ENCODE results near the gene PPP2R5A. TPM values are rescaled to one million over a fixed set of nuclear protein-coding genes. Genes with fewer than 3 reads are reported as not detected.

The PPP2R5A gene
- total and polyA plus RNA-seq, 2 donors: 47.1 to 64.4 TPM

- DNase-seq (ENCODE audit: extremely low spot score): no peak
- Histone ChIP-seq H3K4me3 (ENCODE audit: low read depth, low read length) (no peak overlapping the region), H3K27ac (ENCODE audit: low read depth) (no peak overlapping the region), H3K36me3 (ENCODE audit: insufficient read depth) (no peaks in the 10 kb centered on the region), H3K4me1 (ENCODE audit: insufficient read depth) (no peaks in the 10 kb centered on the region)
- WGBS: 80% methylated on average over 7 of the region's 7 CpGs
Observed at GRCh38 chr1:212401838-212402582, 116.8 kb downstream of the PPP2R5A start.

GRCh38 chr1:212402666-212403321 is 117.6 kb downstream of the PPP2R5A start:
- H3K27ac ChIP-seq (ENCODE audit: low read depth): no peak overlapping the region
- H3K4me1 ChIP-seq (ENCODE audit: insufficient read depth): no peaks in the 10 kb centered on the region
- no peak for DNase-seq (ENCODE audit: extremely low spot score)
- H3K36me3 ChIP-seq (ENCODE audit: insufficient read depth): no peaks in the 10 kb centered on the region
- 88% methylated on average over 7 of the region's 7 CpGs for WGBS
- H3K4me3 ChIP-seq (ENCODE audit: low read depth, low read length): no peak overlapping the region

- WGBS: 93% methylated on average over 8 of the region's 8 CpGs
- Histone ChIP-seq H3K36me3 (ENCODE audit: insufficient read depth) (peaks cover 2% of the 10 kb centered on the region), H3K4me3 (ENCODE audit: low read depth, low read length) (no peak overlapping the region), H3K27ac (ENCODE audit: low read depth) (no peak overlapping the region), H3K4me1 (ENCODE audit: insufficient read depth) (no peaks in the 10 kb centered on the region)
- no peak for DNase-seq (ENCODE audit: extremely low spot score)
Observed at GRCh38 chr1:212410231-212410820, 125.1 kb downstream of the PPP2R5A start.

Small RNA genes lying within 50 kb of the gene (small RNA-seq; reads per million reads assigned to genes)
- gene SNORA16B: not detected

Other genes with a start within 250 kb of the PPP2R5A start
- 24.3 TPM for gene INTS7, start 249.9 kb upstream of the PPP2R5A start, total RNA-seq
- gene INTS7, start 249.9 kb upstream of the PPP2R5A start, polyA plus RNA-seq: 5.2 TPM
- 20.7 TPM for gene DTL, start 249.7 kb upstream of the PPP2R5A start, total RNA-seq
- 0.29 TPM for gene DTL, start 249.7 kb upstream of the PPP2R5A start, polyA plus RNA-seq
- 5.3 TPM for gene PACC1, start 129.5 kb downstream of the PPP2R5A start, total RNA-seq
- gene PACC1, start 129.5 kb downstream of the PPP2R5A start, polyA plus RNA-seq: 3.8 TPM
- gene NENF, start 147.5 kb downstream of the PPP2R5A start, total RNA-seq: 42.5 TPM
- 75.2 TPM for gene NENF, start 147.5 kb downstream of the PPP2R5A start, polyA plus RNA-seq

Measured in urinary bladder (tissue), 4 donors.